Measurements from ENCODE around the gene MBLAC1. TPM values are rescaled to one million over a fixed set of nuclear protein-coding genes. Genes with fewer than 3 reads are reported as not detected.

Gene MBLAC1
- total and polyA plus RNA-seq, 12 donors, result 1.2 to 3.5 (median 2.1) TPM

GRCh38 chr7:100158229-100159098 is 31.7 kb downstream of the MBLAC1 start, which contains the start of gene TRAPPC14:
TRAPPC14 (minus strand) TSS chr7:100158723; CDS start chr7:100158499, 224 bp downstream.
- H3K27me3 ChIP-seq, result no peaks in the 10 kb centered on the region
- peak; percentile 94 for DNase-seq
- peak within 1 kb of the TSS; percentile 75 to 99 (median 89) for H3K4me3 ChIP-seq
- H3K27ac ChIP-seq, result peak within 1 kb of the TSS; percentile 30 to 97 (median 88)
- H3K36me3 ChIP-seq, result peaks cover 0 to 38% (median 26%) of the 10 kb centered on the region in 9 donors
- ATAC-seq, result peak; percentile 85 to 94 (median 92)
- intact Hi-C loops (cut with DNase I), result loop anchor here in 1 of 10 donors (10.0 kb wide), 1 partner anchor 56 kb away; the partner anchor contains the start of gene PVRIG
- H3K9me3 ChIP-seq, result no peaks in the 10 kb centered on the region
- WGBS, 2 donors, result 1 to 2% methylated on average over 87 of the region's 87 CpGs
- TF ChIP-seq CTCF (IDR thresholded peaks at IDR 0.05), result no peak
- H3K4me1 ChIP-seq, result peaks cover 7 to 48% (median 20%) of the 10 kb centered on the region in 9 donors

- no peak for DNase-seq
- Histone ChIP-seq H3K9me3 (no peaks in the 10 kb centered on the region), H3K4me3 (peak overlapping the region in 9 of 10 donors; percentile 75 to 99 (median 90)), H3K36me3 (peaks cover 0 to 31% (median 19%) of the 10 kb centered on the region in 9 donors), H3K27me3 (no peaks in the 10 kb centered on the region), H3K27ac (peak overlapping the region; percentile 30 to 97 (median 88)), H3K4me1 (peaks cover 7 to 43% (median 20%) of the 10 kb centered on the region in 9 donors)
- intact Hi-C loops (cut with DNase I), result loop anchor here in 1 of 10 donors (10.0 kb wide), 1 partner anchor 56 kb away; the partner anchor contains the start of gene PVRIG
- no peak for ATAC-seq
- no peak for TF ChIP-seq CTCF (IDR thresholded peaks at IDR 0.05)
- WGBS, 2 donors, result 63 to 64% methylated on average over 7 of the region's 7 CpGs
These were observed 32.4 kb downstream of the MBLAC1 start for GRCh38 chr7:100159099-100159623.

- Histone ChIP-seq H3K4me1 (peaks cover 7 to 35% (median 20%) of the 10 kb centered on the region in 9 donors), H3K4me3 (no peak overlapping the region), H3K27me3 (no peaks in the 10 kb centered on the region), H3K36me3 (peaks cover 0 to 22% (median 12%) of the 10 kb centered on the region in 9 donors), H3K9me3 (no peaks in the 10 kb centered on the region), H3K27ac (no peak overlapping the region)
- 94% methylated on average over 18 of the region's 18 CpGs for WGBS, 2 donors
- DNase-seq (no peak), ATAC-seq (no peak)
- TF ChIP-seq CTCF (IDR thresholded peaks at IDR 0.05), result no peak
- intact Hi-C loops (cut with DNase I), result no loop called here
These were observed 33.3 kb downstream of the MBLAC1 start for GRCh38 chr7:100160067-100160466.

GRCh38 chr7:100163006-100163531 is 36.3 kb downstream of the MBLAC1 start:
- DNase-seq (no peak), ATAC-seq (no peak)
- Histone ChIP-seq H3K9me3 (no peaks in the 10 kb centered on the region), H3K27ac (peak overlapping the region in 1 of 10 donors; percentile 40), H3K4me3 (no peak overlapping the region), H3K27me3 (peaks cover 0 to 21% (median 9%) of the 10 kb centered on the region in 7 donors), H3K36me3 (no peaks in the 10 kb centered on the region), H3K4me1 (peaks cover under 1 to 28% (median 15%) of the 10 kb centered on the region in 9 donors)
- no peak for TF ChIP-seq CTCF (IDR thresholded peaks at IDR 0.05)
- 75 to 77% methylated on average over 6 of the region's 6 CpGs for WGBS, 2 donors
- intact Hi-C loops (cut with DNase I), result no loop called here

Data from heart right ventricle (tissue), 16 donors.